Adrenal gland (tissue), 19 donors: Measurements from ENCODE around the gene PATL1. TPM values are rescaled to one million over a fixed set of nuclear protein-coding genes. Genes with fewer than 3 reads are reported as not detected.
A peak's percentile ranks its signal among the peaks of the same experiment; 100 is the strongest.

ENCODE experiments used
- DNase-seq, 7 donors: peaks; one replicate each; pipeline ENCODE4 v3.0.0-alpha.2; 2019 to 2020
- H3K27ac ChIP-seq, 5 donors: fragments of 200-600 bp; sonication (generic) in 4 of 5; 1 replicate in 3 of 5; 2 replicates in 2 of 5; pipeline versions ENCODE4 v1.5.1 to v1.8.0; 2016 to 2020; ENCODE audit warnings: mild to moderate bottlenecking in 1 of 5
- H3K27me3 ChIP-seq: fragments of 200-600 bp; 2 replicates; pipeline ENCODE4 v1.8.0; 2021
- H3K36me3 ChIP-seq, 2 donors: fragments of 200-600 bp; replicated peaks in 1 of 2; 1 replicate in 1 of 2; 2 replicates in 1 of 2; pipeline versions ENCODE4 v1.5.1 to v1.8.0; 2018 to 2022
- H3K4me1 ChIP-seq, 2 donors: fragments of 200-600 bp; replicated peaks in 1 of 2; 1 replicate in 1 of 2; 2 replicates in 1 of 2; pipeline versions ENCODE4 v1.5.1 to v1.8.0; 2018 to 2021
- H3K4me3 ChIP-seq, 4 donors: fragments of 200-600 bp; sonication (generic) in 3 of 4; one replicate each; pipeline ENCODE4 v1.5.1; 2016 to 2018
- H3K9me3 ChIP-seq, 3 donors: fragments of 200-600 bp; sonication (generic) in 1 of 3; replicated peaks in 1 of 3; 1 replicate in 2 of 3; 2 replicates in 1 of 3; pipeline versions ENCODE4 v1.5.1 to v1.8.0; 2016 to 2021
- POLR2A ChIP-seq, 2 donors: fragments of 450-650 bp; IDR thresholded peaks; one replicate each; pipeline ENCODE4 v1.6.1; 2017; ENCODE audit warnings: antibody characterized with exemption in 2 of 2, mild to moderate bottlenecking in 2 of 2, moderate library complexity in 1 of 2
- WGBS, 4 donors: extraction: QIAGEN DNeasy Blood & Tissue Kit in 2 of 4; methylation state at CpG; one replicate each; pipeline versions ENCODE4 v1.1.5 to v1.1.7; 2013 to 2017; 5-methylcytosine and 5-hydroxymethylcytosine counted together
- intact Hi-C, 2 donors: fragments of 100-400 bp; cut with DNase I; formaldehyde crosslinking; loops; one replicate each; pipeline versions ENCODE4 v1.14.1 to v1.15.0; 2022 to 2023
- long read RNA-seq, 10 donors: library from polyadenylated mRNA in 3 of 10; unstranded in 2 of 10; stranded (forward) in 1 of 10; transcript quantifications; one replicate each; pipeline ENCODE4 v2.0.0 and lab custom pipeline, GENCODE V29; 2021 to 2026
- polyA plus RNA-seq, 3 donors: library from polyadenylated mRNA; stranded (reverse); fragments of 200-250 nt in 2 of 3; fragments of 350-450 nt in 1 of 3; fragmentation: Illumina TruSeq in 1 of 3; extraction: RNeasy Lipid Tissue Mini Kit (QIAGEN cat#74804) in 1 of 3; gene quantifications; one replicate each; pipeline ENCODE4 v1.2.3, GENCODE V29; 2013 to 2014
- total RNA-seq, 9 donors: library from RNA; depleted of rRNA in 4 of 9; stranded (reverse); fragments of >200 nt in 4 of 9; fragments of 120-200 nt in 1 of 9; fragmentation: NEBNext Ultra II Directional in 1 of 9; extraction: Animal tissue kit (Norgen Biotek cat#: 25700) in 1 of 9; gene quantifications; one replicate each; pipeline versions ENCODE4 v1.1.0 to v1.2.4, GENCODE V29; 2013 to 2023
- TF ChIP-seq, protein P1 (sequence below), 6 experiments: fragments of 450-650 bp in 4 of 6; fragments of 200-600 bp in 2 of 6; sonication (generic) in 1 of 6; IDR thresholded peaks; 1 replicate in 5 of 6; 2 replicates in 1 of 6; pipeline versions ENCODE4 v1.5.1 to v1.8.0; 2016 to 2021; ENCODE audit warnings: antibody characterized with exemption in 6 of 6, mild to moderate bottlenecking in 2 of 6, moderate library complexity in 1 of 6
- donor health status: healthy with polysubstance abuse.
- donor health status: Bipolar disorder and iron deficiency.
- donor health status: DM: yes; HTN: yes; CAD: no.
- donor health status: DM: no; HTN: no; CAD: no.
- donor health status: DM: no; HTN: no; CAD: no.
- donor health status: DM: yes; HTN: yes; CAD: no.

Gene PATL1, protein sequence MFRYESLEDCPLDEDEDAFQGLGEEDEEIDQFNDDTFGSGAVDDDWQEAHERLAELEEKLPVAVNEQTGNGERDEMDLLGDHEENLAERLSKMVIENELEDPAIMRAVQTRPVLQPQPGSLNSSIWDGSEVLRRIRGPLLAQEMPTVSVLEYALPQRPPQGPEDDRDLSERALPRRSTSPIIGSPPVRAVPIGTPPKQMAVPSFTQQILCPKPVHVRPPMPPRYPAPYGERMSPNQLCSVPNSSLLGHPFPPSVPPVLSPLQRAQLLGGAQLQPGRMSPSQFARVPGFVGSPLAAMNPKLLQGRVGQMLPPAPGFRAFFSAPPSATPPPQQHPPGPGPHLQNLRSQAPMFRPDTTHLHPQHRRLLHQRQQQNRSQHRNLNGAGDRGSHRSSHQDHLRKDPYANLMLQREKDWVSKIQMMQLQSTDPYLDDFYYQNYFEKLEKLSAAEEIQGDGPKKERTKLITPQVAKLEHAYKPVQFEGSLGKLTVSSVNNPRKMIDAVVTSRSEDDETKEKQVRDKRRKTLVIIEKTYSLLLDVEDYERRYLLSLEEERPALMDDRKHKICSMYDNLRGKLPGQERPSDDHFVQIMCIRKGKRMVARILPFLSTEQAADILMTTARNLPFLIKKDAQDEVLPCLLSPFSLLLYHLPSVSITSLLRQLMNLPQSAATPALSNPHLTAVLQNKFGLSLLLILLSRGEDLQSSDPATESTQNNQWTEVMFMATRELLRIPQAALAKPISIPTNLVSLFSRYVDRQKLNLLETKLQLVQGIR
- total RNA-seq, result 10 to 100 TPM; 10.3 to 41.7 (median 20.8) TPM
- polyA plus RNA-seq, result 10 to 100 TPM; 10.3 to 55.9 (median 11.3) TPM
- long read RNA-seq, donor 1, full-length matches to known transcripts, result 1 of 1 reads
- long read RNA-seq, donor 1, partial matches to known transcripts, result 0 of 1 reads
- long read RNA-seq, donor 1, other reads (novel, unspliced or antisense), result 0 of 1 reads
- long read RNA-seq, donor 2, result 0 reads
- long read RNA-seq, donor 3, full-length matches to known transcripts, result 1 of 1 reads
- long read RNA-seq, donor 3, partial matches to known transcripts, result 0 of 1 reads
- long read RNA-seq, donor 3, other reads (novel, unspliced or antisense), result 0 of 1 reads
- long read RNA-seq, donor 4, partial matches to known transcripts, result 0 of 1 reads
- long read RNA-seq, donor 4, other reads (novel, unspliced or antisense), result 1 of 1 reads
- long read RNA-seq, donor 5, full-length matches to known transcripts, result 5 of 9 reads
- long read RNA-seq, donor 5, partial matches to known transcripts, result 1 of 9 reads
- long read RNA-seq, donor 5, other reads (novel, unspliced or antisense), result 3 of 9 reads
- long read RNA-seq, donor 6, partial matches to known transcripts, result 3 of 3 reads
- long read RNA-seq, donor 6, other reads (novel, unspliced or antisense), result 0 of 3 reads
- long read RNA-seq, donor 7, result 0 reads
- long read RNA-seq, donor 8, full-length matches to known transcripts, result 2 of 2 reads
- long read RNA-seq, donor 8, partial matches to known transcripts, result 0 of 2 reads
- long read RNA-seq, donor 8, other reads (novel, unspliced or antisense), result 0 of 2 reads
- long read RNA-seq, donor 9, full-length matches to known transcripts, result 2 of 2 reads
- long read RNA-seq, donor 9, partial matches to known transcripts, result 0 of 2 reads
- long read RNA-seq, donor 9, other reads (novel, unspliced or antisense), result 0 of 2 reads
- long read RNA-seq, donor 10, full-length matches to known transcripts, result 1 of 8 reads
- long read RNA-seq, donor 10, partial matches to known transcripts, result 7 of 8 reads
- long read RNA-seq, donor 10, other reads (novel, unspliced or antisense), result 0 of 8 reads

DNA sequence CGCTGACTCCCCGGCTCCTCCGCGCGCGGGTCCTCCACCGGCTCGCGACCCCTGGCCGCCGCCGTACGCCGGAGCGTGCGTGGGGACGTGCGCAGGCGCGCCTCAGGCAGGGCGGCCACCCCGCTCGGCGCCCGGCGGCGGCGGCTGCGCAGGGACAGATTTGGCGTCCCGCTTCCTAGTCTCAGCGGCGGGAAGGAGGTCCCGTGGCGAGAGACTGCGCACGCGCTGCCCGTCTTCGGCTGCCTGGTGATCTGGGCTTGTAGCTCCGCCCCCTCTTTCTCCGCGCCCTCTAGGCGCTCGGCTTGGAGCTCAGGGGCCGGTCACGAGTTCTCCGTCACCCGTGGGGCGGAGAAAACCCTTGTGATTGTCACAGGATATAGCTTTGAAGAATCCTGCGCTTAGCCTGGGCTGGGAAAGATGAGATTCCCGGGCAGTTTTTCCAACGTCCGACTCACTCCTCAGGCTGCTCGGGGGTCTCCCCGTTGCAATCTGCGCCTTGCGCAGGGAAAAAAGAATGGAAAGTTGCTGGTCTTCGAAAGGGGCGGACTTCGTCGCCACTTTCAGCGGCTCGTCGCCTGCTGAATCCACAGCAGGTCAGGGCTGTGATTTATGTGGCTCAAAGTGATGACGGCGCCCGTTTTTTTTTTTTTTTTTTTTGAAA, at the start of gene PATL1:
PATL1 (minus strand) TSS at position 88 of the 661 bp plus-strand sequence. CDS start 142 bp downstream, outside the sequence.
- peak; percentile 74 to 95 for TF ChIP-seq POLR2A (IDR thresholded peaks at IDR 0.05)
- TF ChIP-seq, protein P1, sequence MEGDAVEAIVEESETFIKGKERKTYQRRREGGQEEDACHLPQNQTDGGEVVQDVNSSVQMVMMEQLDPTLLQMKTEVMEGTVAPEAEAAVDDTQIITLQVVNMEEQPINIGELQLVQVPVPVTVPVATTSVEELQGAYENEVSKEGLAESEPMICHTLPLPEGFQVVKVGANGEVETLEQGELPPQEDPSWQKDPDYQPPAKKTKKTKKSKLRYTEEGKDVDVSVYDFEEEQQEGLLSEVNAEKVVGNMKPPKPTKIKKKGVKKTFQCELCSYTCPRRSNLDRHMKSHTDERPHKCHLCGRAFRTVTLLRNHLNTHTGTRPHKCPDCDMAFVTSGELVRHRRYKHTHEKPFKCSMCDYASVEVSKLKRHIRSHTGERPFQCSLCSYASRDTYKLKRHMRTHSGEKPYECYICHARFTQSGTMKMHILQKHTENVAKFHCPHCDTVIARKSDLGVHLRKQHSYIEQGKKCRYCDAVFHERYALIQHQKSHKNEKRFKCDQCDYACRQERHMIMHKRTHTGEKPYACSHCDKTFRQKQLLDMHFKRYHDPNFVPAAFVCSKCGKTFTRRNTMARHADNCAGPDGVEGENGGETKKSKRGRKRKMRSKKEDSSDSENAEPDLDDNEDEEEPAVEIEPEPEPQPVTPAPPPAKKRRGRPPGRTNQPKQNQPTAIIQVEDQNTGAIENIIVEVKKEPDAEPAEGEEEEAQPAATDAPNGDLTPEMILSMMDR (IDR thresholded peaks at IDR 0.05), result no peak
- H3K4me3 ChIP-seq, result peak within 1 kb of the TSS; percentile 68 to 98 (median 88)
- H3K36me3 ChIP-seq, result peaks cover 0 to 27% of the 10 kb centered on the region in 2 donors
- DNase-seq, result peak; percentile 99 to 100 (median 100)
- H3K27ac ChIP-seq, result peak within 1 kb of the TSS; percentile 92 to 99 (median 98)
- H3K9me3 ChIP-seq, result no peaks in the 10 kb centered on the region
- peaks cover 23 to 31% of the 10 kb centered on the region in 2 donors for H3K4me1 ChIP-seq
- WGBS, 4 donors, result 0% methylated on average over 34 to 68 of the region's 68 CpGs
- intact Hi-C loops, result loop anchor here in 1 of 2 donors (5.0 kb wide), 1 partner anchor 57 kb away; no protein-coding TSS in a partner anchor
- H3K27me3 ChIP-seq, result no peaks in the 10 kb centered on the region

DNA sequence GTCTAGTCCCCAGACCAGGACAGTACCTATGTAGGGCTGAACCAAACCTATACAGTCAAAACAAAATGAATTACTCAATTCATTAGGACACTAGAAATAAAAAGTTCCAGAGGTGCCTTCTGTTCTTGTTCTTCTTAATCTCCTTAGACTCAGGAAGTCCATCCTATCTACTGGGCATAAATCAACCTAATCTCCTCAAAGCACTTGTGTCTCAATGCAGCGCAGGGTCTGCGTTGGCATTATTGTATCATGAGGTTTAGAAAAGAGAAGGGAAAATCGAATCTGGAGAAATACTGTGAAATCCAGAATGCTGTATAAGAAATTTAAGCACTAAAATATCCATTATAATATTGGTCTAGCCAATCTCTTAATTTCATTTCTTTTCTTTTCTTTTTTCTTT, 47.2 kb upstream of the PATL1 start:
- no peaks in the 10 kb centered on the region for H3K27me3 ChIP-seq
- DNase-seq, result no peak
- H3K4me1 ChIP-seq, result no peaks in the 10 kb centered on the region
- H3K4me3 ChIP-seq, result no peak overlapping the region
- WGBS, 4 donors, result 49 to 64% (median 57%) methylated on average over 3 of the region's 3 CpGs
- intact Hi-C loops, result no loop called here
- no peaks in the 10 kb centered on the region for H3K36me3 ChIP-seq
- no peak for TF ChIP-seq POLR2A (IDR thresholded peaks at IDR 0.05)
- TF ChIP-seq, protein P1 (IDR thresholded peaks at IDR 0.05), result no peak
- no peak overlapping the region for H3K27ac ChIP-seq
- H3K9me3 ChIP-seq, result no peaks in the 10 kb centered on the region

DNA sequence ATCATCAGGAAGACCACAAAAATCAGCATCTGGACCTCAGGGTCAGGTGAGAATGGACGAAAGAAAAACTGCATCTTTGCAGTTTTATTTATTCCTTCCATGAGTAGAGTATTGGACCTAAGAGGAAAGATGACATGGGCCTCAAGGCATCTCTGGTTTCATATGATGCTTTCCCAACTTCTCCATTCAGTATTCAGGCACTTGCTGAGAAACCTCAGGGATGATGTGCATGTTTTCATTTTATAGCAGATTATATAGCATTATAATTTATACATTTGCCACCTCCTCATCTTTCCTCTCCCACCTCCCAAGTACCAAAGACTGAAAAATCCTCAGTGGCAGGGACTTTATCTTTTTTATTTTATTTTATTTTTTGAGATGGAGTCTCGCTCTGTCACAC, 44.9 kb upstream of the PATL1 start, which contains the start of gene OR10V1:
OR10V1 (minus strand) TSS at position 101 of the 400 bp plus-strand sequence; CDS start at position 101, 0 bp downstream.
- intact Hi-C loops, result no loop called here
- Histone ChIP-seq H3K9me3 (no peaks in the 10 kb centered on the region), H3K4me3 (no peak within 1 kb of the TSS), H3K36me3 (no peaks in the 10 kb centered on the region), H3K27me3 (no peaks in the 10 kb centered on the region), H3K27ac (no peak within 1 kb of the TSS), H3K4me1 (no peaks in the 10 kb centered on the region)
- 64 to 76% (median 74%) methylated on average over 2 of the region's 2 CpGs for WGBS, 4 donors
- DNase-seq, result no peak
- TF ChIP-seq, protein P1 (IDR thresholded peaks at IDR 0.05), result no peak
- TF ChIP-seq POLR2A (IDR thresholded peaks at IDR 0.05), result no peak
